ENCODE results near the gene MRPL4. TPM values are rescaled to one million over a fixed set of nuclear protein-coding genes. Genes with fewer than 3 reads are reported as not detected.
A peak's percentile ranks its signal among the peaks of the same experiment; 100 is the strongest.

Gene MRPL4
- total RNA-seq, 1 experiment from 2014 or later = 112 TPM

DNA sequence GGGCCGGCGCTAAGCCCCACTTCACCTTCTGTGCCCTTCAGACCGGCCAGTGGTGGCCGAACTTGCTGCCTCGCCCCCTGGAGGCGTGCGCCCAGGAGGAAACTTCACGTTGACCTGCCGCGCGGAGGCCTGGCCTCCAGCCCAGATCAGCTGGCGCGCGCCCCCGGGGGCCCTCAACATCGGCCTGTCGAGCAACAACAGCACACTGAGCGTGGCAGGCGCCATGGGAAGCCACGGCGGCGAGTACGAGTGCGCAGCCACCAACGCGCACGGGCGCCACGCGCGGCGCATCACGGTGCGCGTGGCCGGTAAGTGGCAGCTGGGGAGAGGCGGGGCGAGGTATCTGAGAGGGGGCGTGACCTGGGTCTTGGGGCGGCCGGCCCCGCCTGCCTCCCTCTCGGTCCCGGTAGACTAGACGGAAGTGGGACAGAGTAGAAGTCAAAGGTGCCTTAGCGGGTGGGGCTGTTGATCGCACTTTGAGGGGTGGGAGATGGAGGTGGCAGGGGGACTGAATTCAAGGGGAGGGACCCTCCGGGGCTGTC lies 43.4 kb downstream of the MRPL4 start:
- Histone ChIP-seq H3K9me3 (ENCODE audit: low read depth, low read length, poor library complexity, severe bottlenecking) (no peaks in the 10 kb centered on the region), H3K4me1 (ENCODE audit: insufficient read depth, low read length, poor library complexity, severe bottlenecking) (peaks cover 29% of the 10 kb centered on the region), H3K27ac (ENCODE audit: low read depth, low read length, poor library complexity, severe bottlenecking) (no peak overlapping the region), H3K27me3 (replicated peaks; ENCODE audit: insufficient read depth, low read depth, low read length, poor library complexity) (peaks cover 38% of the 10 kb centered on the region), H3K36me3 (ENCODE audit: insufficient read depth, low read length, poor library complexity, severe bottlenecking) (no peaks in the 10 kb centered on the region), H3K4me3 (ENCODE audit: low read depth, low read length, poor library complexity, severe bottlenecking) (peak overlapping the region; percentile 12)
- no peak for TF ChIP-seq EZH2 (IDR thresholded peaks at IDR 0.05; ENCODE audit: borderline replicate concordance, low read depth, low read length, poor library complexity, severe bottlenecking)
- TF ChIP-seq, protein P1, sequence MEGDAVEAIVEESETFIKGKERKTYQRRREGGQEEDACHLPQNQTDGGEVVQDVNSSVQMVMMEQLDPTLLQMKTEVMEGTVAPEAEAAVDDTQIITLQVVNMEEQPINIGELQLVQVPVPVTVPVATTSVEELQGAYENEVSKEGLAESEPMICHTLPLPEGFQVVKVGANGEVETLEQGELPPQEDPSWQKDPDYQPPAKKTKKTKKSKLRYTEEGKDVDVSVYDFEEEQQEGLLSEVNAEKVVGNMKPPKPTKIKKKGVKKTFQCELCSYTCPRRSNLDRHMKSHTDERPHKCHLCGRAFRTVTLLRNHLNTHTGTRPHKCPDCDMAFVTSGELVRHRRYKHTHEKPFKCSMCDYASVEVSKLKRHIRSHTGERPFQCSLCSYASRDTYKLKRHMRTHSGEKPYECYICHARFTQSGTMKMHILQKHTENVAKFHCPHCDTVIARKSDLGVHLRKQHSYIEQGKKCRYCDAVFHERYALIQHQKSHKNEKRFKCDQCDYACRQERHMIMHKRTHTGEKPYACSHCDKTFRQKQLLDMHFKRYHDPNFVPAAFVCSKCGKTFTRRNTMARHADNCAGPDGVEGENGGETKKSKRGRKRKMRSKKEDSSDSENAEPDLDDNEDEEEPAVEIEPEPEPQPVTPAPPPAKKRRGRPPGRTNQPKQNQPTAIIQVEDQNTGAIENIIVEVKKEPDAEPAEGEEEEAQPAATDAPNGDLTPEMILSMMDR (conservative IDR thresholded peaks at IDR 0.05; ENCODE audit: low read depth, low read length) = no peak
- intact Hi-C loops (cut with micrococcal nuclease; ENCODE audit: unreplicated experiment) = no loop called here
- CTCF ChIA-PET = no interaction called here
- no TSS peak for BruUV-seq (replicated peaks)
- POLR2A ChIA-PET (ENCODE audit: low non-redundant PET) = no interaction called here
- no peak for DNase-seq (ENCODE audit: low spot score)

DNA sequence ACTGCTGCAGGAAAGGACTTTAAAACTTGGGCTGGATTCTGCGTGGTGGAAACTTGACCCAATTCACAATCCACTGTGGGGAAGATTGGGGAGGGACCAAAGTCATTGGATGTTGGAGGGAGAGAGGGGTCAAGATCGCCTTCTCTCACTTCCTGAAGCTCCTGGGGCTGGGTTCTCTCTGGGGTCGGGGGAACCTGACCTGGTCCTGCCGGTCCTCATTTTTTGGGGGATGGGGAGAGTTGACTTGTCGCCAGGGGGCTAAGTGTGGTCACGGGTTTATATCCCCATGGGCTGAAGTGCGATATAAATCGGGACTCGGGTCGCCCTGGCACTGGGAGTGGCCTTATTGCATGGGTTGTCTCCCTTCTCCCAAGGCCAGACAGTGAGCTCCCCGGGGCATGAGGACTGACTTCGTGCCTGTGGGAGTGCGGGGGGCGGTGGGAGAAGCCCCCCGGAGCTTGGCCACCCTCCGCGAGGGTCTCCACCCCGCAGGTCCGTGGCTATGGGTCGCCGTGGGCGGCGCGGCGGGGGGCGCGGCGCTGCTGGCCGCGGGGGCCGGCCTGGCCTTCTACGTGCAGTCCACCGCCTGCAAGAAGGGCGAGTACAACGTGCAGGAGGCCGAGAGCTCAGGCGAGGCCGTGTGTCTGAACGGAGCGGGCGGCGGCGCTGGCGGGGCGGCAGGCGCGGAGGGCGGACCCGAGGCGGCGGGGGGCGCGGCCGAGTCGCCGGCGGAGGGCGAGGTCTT lies 44.0 kb downstream of the MRPL4 start:
- intact Hi-C loops (cut with micrococcal nuclease; ENCODE audit: unreplicated experiment) = no loop called here
- no TSS peak for BruUV-seq (replicated peaks)
- no peaks in the 10 kb centered on the region for H3K36me3 ChIP-seq (ENCODE audit: insufficient read depth, low read length, poor library complexity, severe bottlenecking)
- ChIA-PET CTCF (no interaction called here), POLR2A (ENCODE audit: low non-redundant PET) (no interaction called here)
- H3K27me3 ChIP-seq (replicated peaks; ENCODE audit: insufficient read depth, low read depth, low read length, poor library complexity) = peaks cover 38% of the 10 kb centered on the region
- DNase-seq (ENCODE audit: low spot score) = no peak
- H3K4me3 ChIP-seq (ENCODE audit: low read depth, low read length, poor library complexity, severe bottlenecking) = peak overlapping the region; percentile 12
- H3K4me1 ChIP-seq (ENCODE audit: insufficient read depth, low read length, poor library complexity, severe bottlenecking) = peaks cover 23% of the 10 kb centered on the region
- no peak for TF ChIP-seq EZH2 (IDR thresholded peaks at IDR 0.05; ENCODE audit: borderline replicate concordance, low read depth, low read length, poor library complexity, severe bottlenecking)
- TF ChIP-seq, protein P1 (conservative IDR thresholded peaks at IDR 0.05; ENCODE audit: low read depth, low read length) = no peak
- no peaks in the 10 kb centered on the region for H3K9me3 ChIP-seq (ENCODE audit: low read depth, low read length, poor library complexity, severe bottlenecking)
- no peak overlapping the region for H3K27ac ChIP-seq (ENCODE audit: low read depth, low read length, poor library complexity, severe bottlenecking)

DNA sequence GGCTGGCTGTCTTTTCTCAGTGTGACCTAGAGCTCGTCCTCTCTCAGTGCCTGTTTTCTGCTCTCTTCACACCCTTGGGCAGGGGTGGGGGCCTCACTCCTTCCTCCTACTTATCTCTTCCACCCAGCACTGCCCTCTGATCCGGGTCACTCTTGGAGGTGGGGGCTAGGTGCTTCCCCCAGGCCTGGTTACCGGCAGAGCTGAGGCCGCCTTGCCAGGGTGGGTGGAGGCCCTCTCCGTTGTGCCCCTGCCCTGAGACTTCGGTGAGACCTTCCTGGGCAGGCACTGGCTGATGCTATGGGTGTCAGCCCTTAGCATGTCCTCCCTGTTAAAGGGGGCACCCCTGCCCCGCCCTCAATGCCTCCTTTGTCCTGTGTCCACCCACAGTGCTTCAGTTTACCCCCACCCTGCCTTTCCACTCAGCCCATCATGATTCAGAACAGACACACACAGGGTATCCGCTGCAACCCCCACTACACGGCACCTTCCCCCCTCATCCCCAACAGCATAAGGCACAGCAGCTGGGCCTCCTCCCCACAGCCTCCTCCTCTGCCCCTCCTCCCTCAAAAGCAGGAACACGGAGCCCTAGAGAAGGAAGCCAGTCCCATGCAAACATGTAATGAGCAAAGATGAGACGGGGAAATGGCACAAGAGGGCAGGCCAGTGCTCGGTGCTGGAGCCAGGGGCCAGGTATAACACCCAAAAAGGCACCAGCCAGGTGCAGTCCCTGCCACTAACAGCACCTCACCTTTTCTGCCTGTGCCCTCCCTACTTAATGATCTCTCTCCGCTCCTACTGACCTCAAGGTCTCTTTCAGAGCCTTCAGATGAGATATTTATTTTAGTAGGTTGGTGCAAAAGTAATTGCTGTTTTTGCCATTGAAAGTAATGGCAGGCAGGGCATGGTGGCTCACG lies 47.8 kb downstream of the MRPL4 start:
- TF ChIP-seq, protein P1 (conservative IDR thresholded peaks at IDR 0.05; ENCODE audit: low read depth, low read length) = no peak
- TF ChIP-seq EZH2 (IDR thresholded peaks at IDR 0.05; ENCODE audit: borderline replicate concordance, low read depth, low read length, poor library complexity, severe bottlenecking) = no peak
- intact Hi-C loops (cut with micrococcal nuclease; ENCODE audit: unreplicated experiment) = no loop called here
- Histone ChIP-seq H3K27ac (ENCODE audit: low read depth, low read length, poor library complexity, severe bottlenecking) (no peak overlapping the region), H3K36me3 (ENCODE audit: insufficient read depth, low read length, poor library complexity, severe bottlenecking) (no peaks in the 10 kb centered on the region), H3K4me1 (ENCODE audit: insufficient read depth, low read length, poor library complexity, severe bottlenecking) (peaks cover 6% of the 10 kb centered on the region), H3K27me3 (replicated peaks; ENCODE audit: insufficient read depth, low read depth, low read length, poor library complexity) (peaks cover 15% of the 10 kb centered on the region), H3K4me3 (ENCODE audit: low read depth, low read length, poor library complexity, severe bottlenecking) (no peak overlapping the region), H3K9me3 (ENCODE audit: low read depth, low read length, poor library complexity, severe bottlenecking) (no peaks in the 10 kb centered on the region)
- CTCF ChIA-PET = no interaction called here
- BruUV-seq (replicated peaks) = no TSS peak
- POLR2A ChIA-PET (ENCODE audit: low non-redundant PET) = no interaction called here
- DNase-seq (ENCODE audit: low spot score) = no peak

All from A673 (cell line).